HG03196 (cell line): Measurements from ENCODE around the gene MXD3.

ENCODE experiments used
- ATAC-seq: cut with Tn5 transposase; IDR thresholded peaks from one replicate; pipeline ENCODE4 v1.9.1; 2021; ENCODE audit not compliant: unreplicated experiment

Gene MXD3

GRCh38 chr5:177304392-177305119, 7.1 kb downstream of the MXD3 start:
- ATAC-seq = no peak

GRCh38 chr5:177303925-177304391, 7.7 kb downstream of the MXD3 start:
- ATAC-seq = no peak

- ATAC-seq = peak; percentile 53
These were observed 8.4 kb downstream of the MXD3 start, which contains the start of the genes PRELID1 and RAB24 for GRCh38 chr5:177303121-177303924. Gene PRELID1 (plus strand): TSS chr5:177303799. CDS start chr5:177303986, 187 bp downstream. Gene RAB24 (minus strand): TSS chr5:177303719. CDS start chr5:177303288, 431 bp downstream.

- no peak for ATAC-seq
These were observed 9.2 kb downstream of the MXD3 start for GRCh38 chr5:177302354-177303110.

GRCh38 chr5:177301503-177302165, 10.1 kb downstream of the MXD3 start:
- ATAC-seq = no peak

GRCh38 chr5:177300951-177301350, 10.7 kb downstream of the MXD3 start:
- no peak for ATAC-seq

GRCh38 chr5:177300236-177300880, 11.3 kb downstream of the MXD3 start:
- ATAC-seq = peak; percentile 29

GRCh38 chr5:177299697-177300096, 12.0 kb downstream of the MXD3 start:
- ATAC-seq = no peak

- no peak for ATAC-seq
These were observed 13.8 kb downstream of the MXD3 start for GRCh38 chr5:177297922-177298321.

- ATAC-seq = no peak
These were observed 15.1 kb downstream of the MXD3 start for GRCh38 chr5:177296581-177296980.

GRCh38 chr5:177295924-177296323, 15.8 kb downstream of the MXD3 start:
- ATAC-seq = no peak

- ATAC-seq = no peak
These were observed 17.1 kb downstream of the MXD3 start for GRCh38 chr5:177294632-177295031.

- ATAC-seq = no peak
These were observed 17.7 kb downstream of the MXD3 start for GRCh38 chr5:177293819-177294581.

GRCh38 chr5:177291735-177292134, 20.0 kb downstream of the MXD3 start:
- no peak for ATAC-seq

GRCh38 chr5:177290816-177291596, 20.7 kb downstream of the MXD3 start:
- no peak for ATAC-seq

GRCh38 chr5:177288191-177288590, 23.5 kb downstream of the MXD3 start:
- ATAC-seq = no peak

GRCh38 chr5:177276886-177277285, 34.8 kb downstream of the MXD3 start:
- no peak for ATAC-seq

- no peak for ATAC-seq
These were observed 35.8 kb downstream of the MXD3 start for GRCh38 chr5:177275883-177276282.

- no peak for ATAC-seq
These were observed 40.6 kb downstream of the MXD3 start for GRCh38 chr5:177271113-177271512.
